Transverse colon (tissue), 4 donors: Measurements from ENCODE around the gene TAS1R3. TPM values are rescaled to one million over a fixed set of nuclear protein-coding genes. Genes with fewer than 3 reads are reported as not detected.

Source experiments
- DNase-seq: peaks from one replicate; pipeline ENCODE4 v3.0.0-alpha.2; 2019
- H3K27ac ChIP-seq, 4 donors: fragments of 200-600 bp; sonication (generic); 2 replicates each; pipeline ENCODE4 v1.5.1; 2016 to 2018; ENCODE audit warnings: inconsistent platforms in 4 of 4
- H3K27me3 ChIP-seq: fragments of 200-600 bp; sonication (generic); 2 replicates; pipeline ENCODE4 v1.5.1; 2017; ENCODE audit warnings: inconsistent platforms
- H3K36me3 ChIP-seq, 4 donors: fragments of 200-600 bp; sonication (generic); 2 replicates each; pipeline ENCODE4 v1.5.1; 2017 to 2019; ENCODE audit warnings: inconsistent platforms in 4 of 4
- H3K4me1 ChIP-seq, 4 donors: fragments of 200-600 bp; sonication (generic); 2 replicates each; pipeline ENCODE4 v1.5.1; 2017 to 2020; ENCODE audit warnings: inconsistent platforms in 4 of 4
- H3K4me3 ChIP-seq, 4 donors: fragments of 200-600 bp; sonication (generic); 1 replicate in 1 of 4; 2 replicates in 3 of 4; pipeline versions ENCODE4 v1.5.1 to v1.6.1; 2017 to 2019; ENCODE audit warnings: inconsistent platforms in 4 of 4
- H3K9me3 ChIP-seq, 2 donors: fragments of 200-600 bp; sonication (generic); 2 replicates each; pipeline ENCODE4 v1.5.1; 2017 to 2019; ENCODE audit warnings: inconsistent platforms in 2 of 2
- CTCF ChIP-seq, 5 experiments: fragments of 200-600 bp in 3 of 5; fragments of 450-650 bp in 2 of 5; sonication (generic) in 3 of 5; IDR thresholded peaks; 1 replicate in 2 of 5; 2 replicates in 3 of 5; pipeline ENCODE4 v1.5.1; 2016 to 2017; ENCODE audit warnings: antibody characterized with exemption in 5 of 5, inconsistent platforms in 3 of 5, mild to moderate bottlenecking in 2 of 5, moderate library complexity in 1 of 5
- EP300 ChIP-seq: sonication (generic); formaldehyde crosslinking; IDR thresholded peaks from one replicate; pipeline ENCODE4 v1.6.1; 2017; ENCODE audit warnings: antibody characterized with exemption, low read depth
- POLR2A ChIP-seq: fragments of 450-650 bp; IDR thresholded peaks from one replicate; pipeline ENCODE4 v1.6.1; 2016; ENCODE audit warnings: antibody characterized with exemption, mild to moderate bottlenecking, moderate library complexity
- POLR2AphosphoS5 ChIP-seq, 3 donors: sonication (generic); formaldehyde crosslinking; IDR thresholded peaks; one replicate each; pipeline ENCODE4 v1.6.1; 2016; ENCODE audit warnings: antibody characterized with exemption in 3 of 3
- WGBS, 2 donors: methylation state at CpG; one replicate each; pipeline ENCODE4 v1.1.5; 2018; ENCODE audit warnings: low coverage in 1 of 2; 5-methylcytosine and 5-hydroxymethylcytosine counted together
- in situ Hi-C, 4 donors: fragments of 200-750 bp; cut with MboI; loops; one replicate each; pipeline versions ENCODE4 v1.15.0 to v1.15.1; 2017; ENCODE audit warnings: low sequenced_read_pairs in 3 of 4, low pct_ligation_motif_present in 1 of 4, low pct_unique_long_range_greater_than_20kb in 1 of 4
- intact Hi-C: fragments of 100-400 bp; cut with DNase I; formaldehyde crosslinking; loops from one replicate; pipeline ENCODE4 v1.15.1; 2023; ENCODE audit warnings: low total_unique reads
- total RNA-seq, 4 donors: library from RNA; depleted of rRNA; stranded (reverse); fragments of >200 nt; gene quantifications; one replicate each; pipeline ENCODE4 v1.1.0, GENCODE V29; 2016

Gene TAS1R3
- total RNA-seq, 4 donors from 2014 or later: 0.40 to 2.0 (median 1.9) TPM; not detected in 1

GRCh38 chr1:1317420-1317819 lies 13.7 kb upstream of the TAS1R3 start:
- in situ Hi-C loops (no loop called here), intact Hi-C loops (no loop called here)
- 86 to 95% methylated on average over 4 to 6 of the region's 6 CpGs for WGBS, 2 donors
- no peak for TF ChIP-seq POLR2AphosphoS5 (IDR thresholded peaks at IDR 0.05)
- no peak for TF ChIP-seq POLR2A
- no peak for TF ChIP-seq CTCF (IDR thresholded peaks at IDR 0.05)
- TF ChIP-seq EP300: no peak
- no peak for DNase-seq
- H3K27me3 ChIP-seq: no peaks in the 10 kb centered on the region
- no peaks in the 10 kb centered on the region for H3K9me3 ChIP-seq
- peak overlapping the region; percentile 71 to 89 (median 78) for H3K27ac ChIP-seq
- peaks cover 0 to 20% (median 6%) of the 10 kb centered on the region in 4 donors for H3K36me3 ChIP-seq
- H3K4me1 ChIP-seq: peaks cover 15 to 32% (median 18%) of the 10 kb centered on the region in 4 donors
- H3K4me3 ChIP-seq: no peak overlapping the region

- Histone ChIP-seq H3K36me3 (peaks cover 0 to 12% (median 5%) of the 10 kb centered on the region in 4 donors), H3K4me3 (no peak overlapping the region), H3K27ac (peak overlapping the region; percentile 71 to 89 (median 78)), H3K4me1 (peaks cover 19 to 39% (median 21%) of the 10 kb centered on the region in 4 donors), H3K27me3 (no peaks in the 10 kb centered on the region), H3K9me3 (no peaks in the 10 kb centered on the region)
- intact Hi-C loops: no loop called here
- peak; percentile 80 for DNase-seq
- in situ Hi-C loops: no loop called here
- TF ChIP-seq POLR2A (no peak), POLR2AphosphoS5 (IDR thresholded peaks at IDR 0.05) (peak in 2 of 3 donors; percentile 16 to 41), EP300 (no peak), CTCF (IDR thresholded peaks at IDR 0.05) (no peak)
- 40 to 56% methylated on average over 9 of the region's 9 CpGs for WGBS, 2 donors
Observed at GRCh38 chr1:1318131-1318652, 12.9 kb upstream of the TAS1R3 start.

GRCh38 chr1:1318777-1319645 lies 12.1 kb upstream of the TAS1R3 start:
- WGBS, 2 donors: 81 to 91% methylated on average over 2 to 35 of the region's 36 CpGs
- peaks cover 0 to 6% (median 1%) of the 10 kb centered on the region in 4 donors for H3K36me3 ChIP-seq
- intact Hi-C loops: no loop called here
- no peaks in the 10 kb centered on the region for H3K27me3 ChIP-seq
- H3K9me3 ChIP-seq: no peaks in the 10 kb centered on the region
- H3K27ac ChIP-seq: peak overlapping the region; percentile 71 to 89 (median 78)
- H3K4me3 ChIP-seq: no peak overlapping the region
- no peak for DNase-seq
- in situ Hi-C loops: no loop called here
- H3K4me1 ChIP-seq: peaks cover 19 to 44% (median 26%) of the 10 kb centered on the region in 4 donors
- TF ChIP-seq CTCF (IDR thresholded peaks at IDR 0.05) (no peak), EP300 (no peak), POLR2AphosphoS5 (IDR thresholded peaks at IDR 0.05) (no peak), POLR2A (no peak)

- 92 to 93% methylated on average over 5 to 13 of the region's 13 CpGs for WGBS, 2 donors
- Histone ChIP-seq H3K9me3 (no peaks in the 10 kb centered on the region), H3K4me1 (peaks cover 19 to 44% (median 26%) of the 10 kb centered on the region in 4 donors), H3K4me3 (no peak overlapping the region), H3K27ac (peak overlapping the region in 1 of 4 donors; percentile 89), H3K27me3 (no peaks in the 10 kb centered on the region), H3K36me3 (peaks cover 0 to 2% (median 0%) of the 10 kb centered on the region in 4 donors)
- intact Hi-C loops (no loop called here), in situ Hi-C loops (no loop called here)
- no peak for DNase-seq
- no peak for TF ChIP-seq POLR2AphosphoS5 (IDR thresholded peaks at IDR 0.05)
- no peak for TF ChIP-seq CTCF (IDR thresholded peaks at IDR 0.05)
- no peak for TF ChIP-seq POLR2A
Observed at GRCh38 chr1:1319646-1319941, 11.5 kb upstream of the TAS1R3 start.
